ENCODE measurements around the gene HOXB5. TPM values are rescaled to one million over a fixed set of nuclear protein-coding genes. Genes with fewer than 3 reads are reported as not detected.
A peak's percentile ranks its signal among the peaks of the same experiment; 100 is the strongest.

Gene HOXB5
- total RNA-seq, 1 donor from 2014 or later: 3.9 TPM

DNA sequence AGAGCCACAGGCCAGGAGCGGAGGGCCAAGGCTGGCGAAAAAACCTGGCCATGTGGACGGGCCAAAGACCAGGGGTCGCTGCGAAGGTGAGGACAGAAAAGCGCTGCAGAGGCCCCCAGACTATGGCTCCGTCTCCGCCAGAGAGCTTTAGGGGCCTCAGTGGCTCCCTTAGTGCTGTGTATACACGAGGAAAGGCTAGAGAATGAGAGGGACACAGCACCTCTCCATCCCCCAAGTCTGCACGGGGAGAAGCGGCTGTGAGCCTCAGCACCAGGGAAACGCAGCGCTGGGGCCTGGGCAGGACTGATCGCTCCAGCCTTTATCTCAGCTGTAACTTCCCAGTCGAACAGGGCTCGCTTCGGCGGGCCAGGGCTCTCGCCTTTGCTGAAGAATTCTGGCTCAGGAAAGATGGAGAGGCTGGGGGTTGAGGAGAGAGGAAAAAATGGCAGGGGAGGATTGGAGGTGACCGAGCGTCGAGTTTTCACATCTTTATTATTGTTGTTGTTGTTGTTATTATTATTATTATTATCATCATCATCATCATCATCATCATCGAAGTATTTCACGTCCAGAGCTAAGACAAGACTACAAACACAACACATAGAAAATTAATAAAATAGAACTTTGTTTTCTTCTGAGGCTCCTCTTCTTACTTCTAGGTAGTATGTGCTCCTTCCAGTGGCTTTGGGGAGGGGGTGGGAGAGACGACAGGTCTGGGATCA, 1.9 kb upstream of the HOXB5 start:
- Histone ChIP-seq H3K36me3 (peaks cover 5% of the 10 kb centered on the region), H3K27ac (peak overlapping the region; percentile 39), H3K9me3 (no peaks in the 10 kb centered on the region), H3K27me3 (ENCODE audit: low read depth) (peaks cover 96% of the 10 kb centered on the region), H3K4me1 (peaks cover 38% of the 10 kb centered on the region), H3K4me3 (no peak overlapping the region)
- TF ChIP-seq, protein P1, sequence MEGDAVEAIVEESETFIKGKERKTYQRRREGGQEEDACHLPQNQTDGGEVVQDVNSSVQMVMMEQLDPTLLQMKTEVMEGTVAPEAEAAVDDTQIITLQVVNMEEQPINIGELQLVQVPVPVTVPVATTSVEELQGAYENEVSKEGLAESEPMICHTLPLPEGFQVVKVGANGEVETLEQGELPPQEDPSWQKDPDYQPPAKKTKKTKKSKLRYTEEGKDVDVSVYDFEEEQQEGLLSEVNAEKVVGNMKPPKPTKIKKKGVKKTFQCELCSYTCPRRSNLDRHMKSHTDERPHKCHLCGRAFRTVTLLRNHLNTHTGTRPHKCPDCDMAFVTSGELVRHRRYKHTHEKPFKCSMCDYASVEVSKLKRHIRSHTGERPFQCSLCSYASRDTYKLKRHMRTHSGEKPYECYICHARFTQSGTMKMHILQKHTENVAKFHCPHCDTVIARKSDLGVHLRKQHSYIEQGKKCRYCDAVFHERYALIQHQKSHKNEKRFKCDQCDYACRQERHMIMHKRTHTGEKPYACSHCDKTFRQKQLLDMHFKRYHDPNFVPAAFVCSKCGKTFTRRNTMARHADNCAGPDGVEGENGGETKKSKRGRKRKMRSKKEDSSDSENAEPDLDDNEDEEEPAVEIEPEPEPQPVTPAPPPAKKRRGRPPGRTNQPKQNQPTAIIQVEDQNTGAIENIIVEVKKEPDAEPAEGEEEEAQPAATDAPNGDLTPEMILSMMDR (IDR thresholded peaks at IDR 0.05): no peak
- DNase-seq (no peak), ATAC-seq (no peak)
- intact Hi-C loops (cut with DNase I): no loop called here

GRCh38 chr17:48594538-48595277, 1.1 kb upstream of the HOXB5 start:
- Histone ChIP-seq H3K27ac (peak overlapping the region; percentile 39), H3K27me3 (ENCODE audit: low read depth) (peaks cover 91% of the 10 kb centered on the region), H3K36me3 (peaks cover 5% of the 10 kb centered on the region), H3K9me3 (no peaks in the 10 kb centered on the region), H3K4me3 (peak overlapping the region; percentile 63), H3K4me1 (peaks cover 38% of the 10 kb centered on the region)
- DNase-seq (no peak), ATAC-seq (no peak)
- TF ChIP-seq, protein P1 (IDR thresholded peaks at IDR 0.05): no peak
- intact Hi-C loops (cut with DNase I): no loop called here

DNA sequence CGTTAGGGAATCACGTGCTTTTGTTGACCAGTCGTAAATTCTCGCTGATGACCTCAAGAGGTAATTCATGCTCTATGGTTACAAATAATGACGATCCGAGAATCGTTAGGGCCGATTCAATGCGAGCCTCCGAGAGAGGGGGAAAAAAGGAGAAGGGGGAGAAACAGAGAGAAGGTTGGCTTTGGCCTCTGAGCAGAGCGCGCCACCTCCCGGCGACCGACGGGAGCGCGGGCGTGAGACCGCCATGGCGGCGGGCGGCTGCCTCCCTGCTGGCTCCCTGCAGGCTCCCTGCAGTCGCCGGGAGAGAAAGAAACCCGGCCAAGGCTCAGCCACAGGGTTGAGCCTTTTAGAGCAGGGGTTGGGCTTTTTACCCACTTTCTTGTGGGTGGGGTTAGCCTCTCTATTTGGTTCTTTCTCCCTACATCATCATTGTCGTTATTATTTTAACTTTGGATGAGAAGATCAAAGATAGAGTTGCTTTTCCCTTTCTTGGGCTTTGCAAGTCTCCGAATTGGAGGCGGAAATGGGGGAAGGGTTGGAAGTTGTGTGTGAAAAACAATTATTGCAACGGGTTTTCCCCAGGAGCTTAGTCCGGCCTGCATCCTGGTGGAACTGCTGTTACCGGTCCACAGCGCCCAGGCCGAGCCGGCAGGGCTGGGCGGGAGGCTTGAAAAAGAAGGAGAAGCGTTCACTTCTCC, 410 bp upstream of the HOXB5 start:
- Histone ChIP-seq H3K36me3 (peaks cover 5% of the 10 kb centered on the region), H3K9me3 (no peaks in the 10 kb centered on the region), H3K27ac (peak overlapping the region; percentile 39), H3K4me1 (peaks cover 38% of the 10 kb centered on the region), H3K27me3 (ENCODE audit: low read depth) (peaks cover 84% of the 10 kb centered on the region), H3K4me3 (peak overlapping the region; percentile 63)
- intact Hi-C loops (cut with DNase I): no loop called here
- ATAC-seq (peak; percentile 69 to 82), DNase-seq (peak; percentile 79)
- TF ChIP-seq, protein P1 (IDR thresholded peaks at IDR 0.05): peak; percentile 92

- Histone ChIP-seq H3K27me3 (ENCODE audit: low read depth) (peaks cover 84% of the 10 kb centered on the region), H3K36me3 (peaks cover 5% of the 10 kb centered on the region), H3K4me3 (peak overlapping the region; percentile 63), H3K4me1 (peaks cover 34% of the 10 kb centered on the region), H3K9me3 (no peaks in the 10 kb centered on the region), H3K27ac (peak overlapping the region; percentile 81)
- TF ChIP-seq, protein P1 (IDR thresholded peaks at IDR 0.05): no peak
- DNase-seq: no peak
- intact Hi-C loops (cut with DNase I): no loop called here
- no peak for ATAC-seq
These were observed 1.0 kb downstream of the HOXB5 start for GRCh38 chr17:48592577-48592976.

DNA sequence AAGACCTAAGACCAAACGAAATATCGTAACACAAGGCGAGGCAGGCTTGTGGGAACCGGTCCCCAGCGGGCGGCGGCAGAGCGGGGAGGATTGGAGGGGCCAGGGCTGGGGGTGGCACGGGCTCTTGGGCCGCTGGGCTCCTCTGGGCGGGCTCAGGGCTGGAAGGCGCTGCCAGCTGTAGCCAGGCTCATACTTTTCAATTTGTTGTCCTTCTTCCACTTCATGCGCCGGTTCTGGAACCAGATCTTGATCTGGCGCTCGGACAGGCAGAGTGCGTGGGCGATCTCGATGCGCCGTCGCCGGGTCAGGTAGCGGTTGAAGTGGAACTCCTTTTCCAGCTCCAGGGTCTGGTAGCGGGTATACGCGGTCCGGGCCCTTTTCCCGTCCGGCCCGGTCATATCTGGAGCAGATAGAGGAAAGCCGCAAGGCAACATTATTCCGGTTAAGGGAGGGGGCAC, 1.5 kb downstream of the HOXB5 start:
- Histone ChIP-seq H3K36me3 (peaks cover 5% of the 10 kb centered on the region), H3K27me3 (ENCODE audit: low read depth) (peaks cover 84% of the 10 kb centered on the region), H3K9me3 (no peaks in the 10 kb centered on the region), H3K4me1 (peaks cover 32% of the 10 kb centered on the region), H3K4me3 (peak overlapping the region; percentile 63), H3K27ac (peak overlapping the region; percentile 81)
- intact Hi-C loops (cut with DNase I): no loop called here
- DNase-seq: no peak
- no peak for ATAC-seq
- TF ChIP-seq, protein P1 (IDR thresholded peaks at IDR 0.05): no peak
